Activated CD4-positive, alpha-beta T cell treated with anti-CD3 and anti-CD28 coated beads for 48 hours (primary cell): ENCODE results near the gene SSBP3.

Experiments used
- DNase-seq: peaks from one replicate; pipeline ENCODE4 v3.0.0-alpha.2; 2020

Gene SSBP3

DNA sequence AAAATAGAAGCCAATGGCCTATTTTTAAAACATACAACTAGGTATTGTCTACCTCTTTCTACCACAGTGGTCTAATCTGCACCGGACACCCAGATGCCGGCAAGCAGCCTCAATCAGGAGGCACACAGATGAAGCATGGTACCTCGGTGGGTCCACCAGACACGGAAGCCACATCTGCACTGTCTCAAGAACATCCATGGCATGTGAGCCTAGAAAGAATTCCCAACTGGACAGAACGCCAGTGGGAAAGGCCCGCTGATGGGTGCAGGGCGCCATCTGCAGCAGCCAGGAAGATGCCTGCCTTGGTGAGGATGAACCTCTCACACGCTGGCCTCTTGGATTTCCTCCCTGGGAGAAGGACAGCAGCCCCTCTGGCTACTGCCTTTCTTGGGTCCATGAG lies 126.7 kb downstream of the SSBP3 start:
- DNase-seq: no peak

GRCh38 chr1:54278941-54279422 lies 127.2 kb downstream of the SSBP3 start:
- no peak for DNase-seq

GRCh38 chr1:54277451-54278341 lies 128.5 kb downstream of the SSBP3 start:
- DNase-seq: no peak

DNA sequence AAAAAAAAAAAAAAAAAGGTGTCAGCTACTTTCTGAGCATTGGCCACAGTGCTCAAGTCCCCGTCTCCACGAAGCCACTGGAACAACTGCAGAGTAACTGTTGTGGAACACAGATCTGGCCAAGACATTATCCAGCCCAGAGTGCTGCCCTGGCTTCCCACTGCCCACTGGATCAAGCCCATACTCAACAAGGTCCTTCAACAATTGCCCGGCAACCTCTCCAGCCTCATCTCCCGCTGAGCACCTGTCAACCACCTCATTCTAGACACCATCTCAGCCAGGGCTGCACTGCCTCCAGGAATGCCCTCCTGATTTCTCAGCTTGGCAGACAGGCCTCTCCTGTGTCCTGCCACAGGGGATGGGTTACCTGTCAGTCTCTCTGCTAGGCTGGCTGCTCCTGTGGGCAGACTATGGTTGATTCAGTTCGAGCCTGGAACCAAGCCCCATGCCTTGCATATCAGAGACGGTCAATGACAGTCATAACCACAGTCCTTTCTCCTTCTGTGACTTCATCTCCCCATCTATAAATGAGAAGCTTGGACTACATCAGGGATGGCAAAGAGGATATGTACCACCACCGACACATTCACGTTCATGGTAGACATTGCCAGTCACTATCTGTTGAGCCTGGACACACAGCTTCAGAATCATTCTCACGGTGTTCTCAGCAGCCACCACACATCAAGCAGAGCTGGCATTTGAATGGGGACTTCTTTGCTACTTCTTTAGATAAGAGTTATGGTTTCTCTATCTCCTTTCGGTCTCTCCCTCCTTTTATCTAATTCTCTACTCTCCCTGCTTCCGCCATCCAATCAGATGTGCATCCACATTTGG lies 129.4 kb downstream of the SSBP3 start:
- DNase-seq: no peak

DNA sequence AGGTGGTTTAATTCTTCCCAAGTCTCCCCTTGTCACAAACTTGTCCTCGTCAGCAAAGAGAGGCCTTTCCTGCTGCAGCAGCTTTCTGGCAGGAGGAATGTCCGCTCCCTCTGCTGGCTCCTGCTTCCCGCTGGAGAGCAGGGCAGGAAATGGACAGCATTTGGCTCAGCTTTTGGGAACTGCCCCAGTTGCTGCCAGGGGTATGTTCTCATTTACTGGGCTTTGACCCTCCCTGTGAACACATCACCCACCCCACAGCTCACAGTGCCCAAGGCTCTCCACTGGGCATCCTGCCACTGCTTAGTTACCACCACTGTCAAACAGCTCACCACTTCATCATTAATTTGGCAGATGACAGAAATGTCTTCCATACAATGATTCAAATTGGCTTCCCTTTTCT lies 130.8 kb downstream of the SSBP3 start:
- DNase-seq: no peak

GRCh38 chr1:54274881-54275280 lies 131.3 kb downstream of the SSBP3 start:
- no peak for DNase-seq

DNA sequence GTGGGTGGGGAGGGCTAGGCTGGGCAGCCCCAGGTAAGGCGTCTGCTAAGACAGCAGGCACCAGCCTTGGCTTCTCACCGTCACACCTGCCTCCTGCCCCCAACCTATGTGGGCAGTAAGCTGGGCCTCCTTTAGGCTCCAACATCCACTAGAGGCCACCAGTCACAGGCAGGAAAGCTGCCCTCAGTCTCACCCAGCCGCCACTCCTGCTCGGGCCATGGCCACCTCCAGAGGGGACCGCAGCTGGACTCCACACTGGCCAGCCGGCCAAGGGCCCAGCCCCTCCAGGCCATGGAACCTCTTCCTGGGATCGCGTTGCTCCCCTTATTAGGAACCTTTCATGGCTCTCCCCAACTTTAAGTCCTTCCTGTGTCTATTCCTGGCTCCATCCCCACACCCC lies 131.7 kb downstream of the SSBP3 start:
- DNase-seq: no peak

- DNase-seq: no peak
Measured at GRCh38 chr1:54273795-54274163, 132.4 kb downstream of the SSBP3 start.

GRCh38 chr1:54273092-54273794 lies 133.0 kb downstream of the SSBP3 start:
- no peak for DNase-seq

GRCh38 chr1:54272772-54273091 lies 133.5 kb downstream of the SSBP3 start:
- no peak for DNase-seq

DNA sequence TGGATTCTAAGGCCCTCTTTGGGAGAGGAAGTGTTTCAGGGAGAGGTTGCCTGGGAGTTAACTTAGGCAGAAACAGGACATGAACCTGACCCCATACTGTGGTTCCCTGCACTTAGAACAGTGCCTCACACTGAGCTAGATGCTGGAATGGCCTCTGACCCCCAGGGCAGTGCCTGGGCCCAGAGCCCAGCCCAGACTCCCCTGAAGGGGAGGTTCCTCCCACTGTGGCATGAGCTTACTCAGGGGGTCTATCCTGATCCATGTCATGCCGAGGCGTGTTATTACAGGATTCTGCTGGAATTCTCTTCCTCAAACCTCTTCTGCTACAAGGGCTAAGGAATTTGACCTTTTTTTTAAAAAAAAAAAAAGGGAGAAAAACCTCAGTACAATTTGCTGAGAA lies 134.1 kb downstream of the SSBP3 start:
- DNase-seq: no peak

DNA sequence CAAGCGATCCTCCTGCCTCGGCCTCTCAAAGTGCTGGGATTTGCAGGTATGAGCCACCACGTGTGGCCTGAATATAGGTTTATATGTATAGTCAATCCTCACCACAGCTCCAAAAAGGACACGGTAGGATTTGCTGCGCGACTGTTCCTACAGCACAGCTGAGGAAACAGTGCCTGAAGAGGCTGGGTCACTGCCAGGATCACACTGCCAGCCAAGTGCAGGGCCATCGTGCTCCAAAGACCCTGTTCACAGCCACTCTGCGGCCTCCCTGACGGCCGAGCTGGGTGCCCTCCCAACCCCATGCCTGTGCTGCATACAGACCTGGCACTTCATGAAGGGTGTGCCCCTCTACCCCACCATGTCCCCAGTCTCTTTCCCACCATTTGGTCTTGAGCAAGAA lies 134.9 kb downstream of the SSBP3 start:
- no peak for DNase-seq

GRCh38 chr1:54270543-54270942 lies 135.7 kb downstream of the SSBP3 start:
- DNase-seq: no peak

GRCh38 chr1:54268762-54269297 lies 137.4 kb downstream of the SSBP3 start:
- DNase-seq: no peak

- no peak for DNase-seq
Measured at GRCh38 chr1:54267815-54268761, 138.1 kb downstream of the SSBP3 start.

DNA sequence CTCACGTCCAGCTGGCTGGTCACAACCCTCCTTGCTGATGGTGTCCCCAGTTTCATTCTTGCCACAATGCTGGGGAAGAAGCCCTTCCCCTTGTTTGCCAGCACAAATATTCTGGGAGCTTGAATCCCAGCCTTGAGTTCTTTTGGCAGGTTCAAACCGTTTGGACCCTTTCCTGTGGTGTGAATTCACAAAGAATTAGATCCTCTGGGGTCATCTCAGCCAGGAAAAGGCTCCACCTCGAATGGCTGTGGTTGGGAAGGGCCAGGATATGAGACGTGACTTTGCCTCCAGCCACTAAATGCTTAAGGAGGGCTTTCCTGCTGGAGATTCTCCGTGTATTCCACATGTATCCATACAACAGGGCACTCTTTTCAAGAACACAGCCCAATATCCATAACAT lies 139.3 kb downstream of the SSBP3 start:
- DNase-seq: no peak

- DNase-seq: no peak
Measured at GRCh38 chr1:54266195-54266594, 140.0 kb downstream of the SSBP3 start.

- no peak for DNase-seq
Measured at GRCh38 chr1:54265659-54266058, 140.5 kb downstream of the SSBP3 start.

GRCh38 chr1:54265126-54265525 lies 141.1 kb downstream of the SSBP3 start:
- no peak for DNase-seq

GRCh38 chr1:54263601-54264226 lies 142.5 kb downstream of the SSBP3 start:
- no peak for DNase-seq

DNA sequence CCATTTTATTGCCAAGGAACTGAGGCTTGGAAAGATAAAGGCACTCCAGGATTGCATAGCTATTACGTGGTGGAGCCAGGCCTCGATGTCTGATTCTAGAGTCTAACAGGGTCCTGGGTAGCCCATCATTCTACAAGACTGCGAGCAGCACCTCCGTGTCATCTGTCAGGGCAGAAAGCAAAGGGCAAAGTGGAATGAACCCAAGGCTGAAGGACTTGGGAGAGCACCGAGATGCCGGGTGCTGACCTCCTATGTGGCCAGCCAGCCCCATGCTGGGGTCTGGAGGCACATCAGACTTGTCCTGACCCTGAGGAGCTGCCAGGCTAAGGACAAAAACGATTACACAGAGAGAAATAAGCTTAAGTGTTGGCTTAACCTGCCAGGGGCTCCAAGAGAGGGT lies 143.9 kb downstream of the SSBP3 start:
- DNase-seq: no peak

DNA sequence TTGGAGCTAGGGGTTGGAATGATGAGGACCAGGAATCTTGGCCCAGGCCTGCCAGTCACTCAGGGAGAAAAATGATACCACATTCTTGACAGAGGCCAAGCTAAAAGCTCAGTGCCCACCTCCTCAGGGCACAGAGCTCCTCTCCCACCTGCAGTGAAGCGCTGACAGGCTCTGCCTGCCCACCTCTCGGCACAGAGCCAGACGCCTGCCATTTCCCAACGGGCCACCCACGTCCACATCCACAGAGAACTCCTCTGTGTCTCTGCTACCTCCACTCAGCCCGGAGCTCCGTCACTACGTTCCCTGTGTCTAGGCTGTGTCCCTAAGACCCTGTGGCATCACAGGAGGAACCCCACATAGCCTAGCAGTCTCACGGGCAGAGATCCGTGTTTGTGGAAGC lies 145.4 kb downstream of the SSBP3 start:
- no peak for DNase-seq
